Ishikawa (cell line): ENCODE data around the gene CELSR1.

Experiments used
- CEBPB ChIP-seq: IDR thresholded peaks from 2 replicates; pipeline ENCODE4 v1.6.1; 2012
- CREB1 ChIP-seq: IDR thresholded peaks from 2 replicates; pipeline ENCODE4 v1.6.1; 2012; ENCODE audit warnings: low read depth
- EGR1 ChIP-seq: IDR thresholded peaks from 2 replicates; pipeline ENCODE4 v1.6.1; 2012
- EP300 ChIP-seq: IDR thresholded peaks from 2 replicates; pipeline ENCODE4 v1.6.1; 2012; ENCODE audit warnings: borderline replicate concordance
- FOXM1 ChIP-seq: IDR thresholded peaks from 2 replicates; pipeline ENCODE4 v1.6.1; 2012; ENCODE audit warnings: low read depth, borderline replicate concordance
- NFIC ChIP-seq: IDR thresholded peaks from 2 replicates; pipeline ENCODE4 v1.6.1; 2012
- RAD21 ChIP-seq: IDR thresholded peaks from 2 replicates; pipeline ENCODE4 v1.6.1; 2012; ENCODE audit warnings: low read depth
- REST ChIP-seq: IDR thresholded peaks from 2 replicates; pipeline ENCODE4 v1.6.1; 2012; ENCODE audit warnings: low read depth, mild to moderate bottlenecking
- TAF1 ChIP-seq: IDR thresholded peaks from 2 replicates; pipeline ENCODE4 v1.6.1; 2012; ENCODE audit warnings: low read depth, mild to moderate bottlenecking
- TCF12 ChIP-seq: IDR thresholded peaks from 2 replicates; pipeline ENCODE4 v1.6.1; 2012; ENCODE audit warnings: low read depth
- TEAD4 ChIP-seq: IDR thresholded peaks from 2 replicates; pipeline ENCODE4 v1.6.1; 2012
- YY1 ChIP-seq: IDR thresholded peaks from 2 replicates; pipeline ENCODE4 v1.6.1; 2012; ENCODE audit warnings: low read depth
- ZBTB7A ChIP-seq: IDR thresholded peaks from 2 replicates; pipeline ENCODE4 v1.6.1; 2012; ENCODE audit warnings: low read depth
- TF ChIP-seq, protein P1 (sequence below): IDR thresholded peaks from 2 replicates; pipeline ENCODE4 v1.6.1; 2012
- TF ChIP-seq, protein P2 (sequence below): IDR thresholded peaks from 2 replicates; pipeline ENCODE4 v1.6.1; 2012

The CELSR1 gene

GRCh38 chr22:46547883-46548244 lies 10.4 kb upstream of the CELSR1 start:
- TF ChIP-seq EGR1 = no peak
- no peak for TF ChIP-seq FOXM1
- TF ChIP-seq, protein P1, sequence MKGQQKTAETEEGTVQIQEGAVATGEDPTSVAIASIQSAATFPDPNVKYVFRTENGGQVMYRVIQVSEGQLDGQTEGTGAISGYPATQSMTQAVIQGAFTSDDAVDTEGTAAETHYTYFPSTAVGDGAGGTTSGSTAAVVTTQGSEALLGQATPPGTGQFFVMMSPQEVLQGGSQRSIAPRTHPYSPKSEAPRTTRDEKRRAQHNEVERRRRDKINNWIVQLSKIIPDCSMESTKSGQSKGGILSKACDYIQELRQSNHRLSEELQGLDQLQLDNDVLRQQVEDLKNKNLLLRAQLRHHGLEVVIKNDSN = peak; percentile 70

- TF ChIP-seq EP300 (no peak), TEAD4 (peak; percentile 72), EGR1 (no peak), REST (no peak), TCF12 (no peak), NFIC (no peak), FOXM1 (no peak), ZBTB7A (no peak), YY1 (no peak), CEBPB (no peak), CREB1 (peak; percentile 10; the same call in 1 of the 2 replicates), TAF1 (no peak), RAD21 (no peak)
- TF ChIP-seq, protein P2, sequence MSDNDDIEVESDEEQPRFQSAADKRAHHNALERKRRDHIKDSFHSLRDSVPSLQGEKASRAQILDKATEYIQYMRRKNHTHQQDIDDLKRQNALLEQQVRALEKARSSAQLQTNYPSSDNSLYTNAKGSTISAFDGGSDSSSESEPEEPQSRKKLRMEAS = no peak; the same call in 1 of the 2 replicates
- TF ChIP-seq, protein P1 = no peak
Observed at GRCh38 chr22:46547179-46547882, 9.9 kb upstream of the CELSR1 start.

DNA sequence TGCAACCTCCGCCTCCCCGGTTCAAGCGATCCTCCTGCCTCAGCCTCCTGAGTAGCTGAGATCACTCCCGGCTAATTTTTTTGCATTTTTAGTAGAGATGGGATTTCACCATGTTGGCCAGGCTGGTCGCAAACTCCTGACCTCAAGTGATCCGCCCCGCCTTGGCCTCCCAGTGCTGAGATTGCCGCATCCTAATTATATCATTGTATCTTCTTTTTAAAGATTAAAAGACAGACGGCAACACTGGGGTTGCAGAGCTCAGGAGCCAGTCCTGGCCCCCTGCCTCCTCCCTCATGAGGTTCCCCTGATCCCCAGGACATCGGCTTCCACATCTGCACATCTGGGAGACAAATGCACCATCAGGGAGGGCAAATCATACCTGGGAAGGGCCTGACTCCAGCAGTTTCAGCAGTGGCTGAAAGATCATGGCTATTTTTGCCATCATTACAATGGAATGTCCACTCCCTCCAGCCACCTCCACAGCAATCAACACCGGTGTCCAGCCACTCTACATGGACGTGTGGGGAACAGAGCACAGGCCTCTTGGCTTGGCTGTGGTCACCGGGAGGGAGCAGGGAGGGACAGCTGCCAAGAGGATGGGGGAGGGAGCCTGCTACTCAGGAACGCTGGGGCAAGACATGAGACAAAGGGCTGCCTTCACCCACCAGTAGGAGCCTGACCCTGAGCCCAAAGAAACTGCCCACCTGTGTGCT lies 9.2 kb upstream of the CELSR1 start:
- TF ChIP-seq TEAD4 (peak; percentile 49), TAF1 (no peak), NFIC (peak; percentile 85), FOXM1 (no peak), RAD21 (no peak), YY1 (0 out of 2 replicates have a peak, but pooled peaks have one; percentile 30), CEBPB (no peak), ZBTB7A (peak; percentile 72; the same call in 1 of the 2 replicates), EGR1 (no peak), REST (no peak), TCF12 (peak; percentile 55; the same call in 1 of the 2 replicates), EP300 (peak; percentile 43), CREB1 (no peak; the same call in 1 of the 2 replicates)
- TF ChIP-seq, protein P2 = no peak; the same call in 1 of the 2 replicates
- TF ChIP-seq, protein P1 = no peak

- TF ChIP-seq EP300 (no peak), TEAD4 (no peak), RAD21 (no peak), CEBPB (no peak), TCF12 (no peak), REST (no peak), CREB1 (no peak), TAF1 (no peak), NFIC (no peak), YY1 (no peak), FOXM1 (no peak), EGR1 (no peak), ZBTB7A (no peak)
- TF ChIP-seq, protein P2 = no peak
- TF ChIP-seq, protein P1 = no peak
Observed at GRCh38 chr22:46545086-46545792, 7.8 kb upstream of the CELSR1 start.
